GM21390 (cell line): ENCODE measurements around the gene ANLN.

Source experiments
- ATAC-seq: cut with Tn5 transposase; IDR thresholded peaks from one replicate; pipeline ENCODE4 v1.9.1; 2021; ENCODE audit not compliant: unreplicated experiment

The ANLN gene

GRCh38 chr7:36408589-36408988, 18.9 kb downstream of the ANLN start:
- no peak for ATAC-seq

GRCh38 chr7:36409180-36409579, 19.5 kb downstream of the ANLN start:
- ATAC-seq = no peak

GRCh38 chr7:36415144-36415543, 25.5 kb downstream of the ANLN start:
- no peak for ATAC-seq

- ATAC-seq = no peak
Observed at GRCh38 chr7:36416251-36416650, 26.6 kb downstream of the ANLN start.

GRCh38 chr7:36420307-36420706, 30.6 kb downstream of the ANLN start:
- no peak for ATAC-seq

GRCh38 chr7:36422072-36422471, 32.4 kb downstream of the ANLN start:
- no peak for ATAC-seq

GRCh38 chr7:36423633-36424032, 34.0 kb downstream of the ANLN start:
- no peak for ATAC-seq

GRCh38 chr7:36430186-36430585, 40.5 kb downstream of the ANLN start:
- no peak for ATAC-seq

GRCh38 chr7:36430881-36431280, 41.2 kb downstream of the ANLN start:
- no peak for ATAC-seq

- ATAC-seq = no peak
Observed at GRCh38 chr7:36438211-36438610, 48.5 kb downstream of the ANLN start.

GRCh38 chr7:36439624-36440023, 50.0 kb downstream of the ANLN start:
- no peak for ATAC-seq

- ATAC-seq = no peak
Observed at GRCh38 chr7:36440880-36441279, 51.2 kb downstream of the ANLN start.

- ATAC-seq = no peak
Observed at GRCh38 chr7:36441344-36442022, 51.8 kb downstream of the ANLN start.

- ATAC-seq = no peak
Observed at GRCh38 chr7:36448781-36449379, 59.2 kb downstream of the ANLN start.

- no peak for ATAC-seq
Observed at GRCh38 chr7:36449685-36450084, 60.0 kb downstream of the ANLN start.

- ATAC-seq = no peak
Observed at GRCh38 chr7:36453769-36454168, 64.1 kb downstream of the ANLN start.

GRCh38 chr7:36455646-36456045, 66.0 kb downstream of the ANLN start:
- no peak for ATAC-seq

- ATAC-seq = no peak
Observed at GRCh38 chr7:36456138-36456537, 66.5 kb downstream of the ANLN start.

GRCh38 chr7:36456548-36456947, 66.9 kb downstream of the ANLN start:
- no peak for ATAC-seq

GRCh38 chr7:36459236-36459960, 69.7 kb downstream of the ANLN start:
- ATAC-seq = no peak

GRCh38 chr7:36460811-36461429, 71.3 kb downstream of the ANLN start:
- ATAC-seq = no peak
